NCI-H2029 treated with DMSO at 0.1 percent for 48 hours (cell line): Measurements from ENCODE around the gene OR4E1.
"Not testable (repeated sequence)": the region's sequence is repeated elsewhere in the genome, so short reads cannot be mapped to it uniquely, and the experiment has no call there.

ENCODE experiments used
- DNase-seq: peaks from one replicate; lab custom pipeline; 2025; lab: John Stamatoyannopoulos, UW

The OR4E1 gene, protein sequence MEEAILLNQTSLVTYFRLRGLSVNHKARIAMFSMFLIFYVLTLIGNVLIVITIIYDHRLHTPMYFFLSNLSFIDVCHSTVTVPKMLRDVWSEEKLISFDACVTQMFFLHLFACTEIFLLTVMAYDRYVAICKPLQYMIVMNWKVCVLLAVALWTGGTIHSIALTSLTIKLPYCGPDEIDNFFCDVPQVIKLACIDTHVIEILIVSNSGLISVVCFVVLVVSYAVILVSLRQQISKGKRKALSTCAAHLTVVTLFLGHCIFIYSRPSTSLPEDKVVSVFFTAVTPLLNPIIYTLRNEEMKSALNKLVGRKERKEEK

DNA sequence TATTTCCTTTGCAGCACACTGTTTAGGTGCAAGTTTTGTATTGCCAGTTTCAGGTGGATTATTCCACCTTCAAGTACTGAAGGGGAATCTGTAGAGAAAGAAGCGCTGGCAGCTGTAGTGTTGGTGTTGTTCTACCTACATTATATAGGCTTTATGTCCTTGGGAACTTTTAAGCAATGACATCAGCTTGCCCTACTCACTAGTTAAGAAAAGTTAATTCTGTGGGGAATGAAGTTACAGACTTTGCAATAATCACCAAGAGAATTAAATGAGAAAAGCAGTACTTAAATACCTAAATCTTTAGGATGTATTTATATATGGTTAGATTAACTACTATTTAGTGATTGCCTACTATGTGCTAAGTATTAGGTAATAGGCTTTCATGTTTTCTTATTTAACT lies at the start of gene OR4E1:
OR4E1 (minus strand) TSS at position 101 of the 400 bp plus-strand sequence. CDS start 2,883 bp downstream, outside the sequence.
- DNase-seq = no peak

DNA sequence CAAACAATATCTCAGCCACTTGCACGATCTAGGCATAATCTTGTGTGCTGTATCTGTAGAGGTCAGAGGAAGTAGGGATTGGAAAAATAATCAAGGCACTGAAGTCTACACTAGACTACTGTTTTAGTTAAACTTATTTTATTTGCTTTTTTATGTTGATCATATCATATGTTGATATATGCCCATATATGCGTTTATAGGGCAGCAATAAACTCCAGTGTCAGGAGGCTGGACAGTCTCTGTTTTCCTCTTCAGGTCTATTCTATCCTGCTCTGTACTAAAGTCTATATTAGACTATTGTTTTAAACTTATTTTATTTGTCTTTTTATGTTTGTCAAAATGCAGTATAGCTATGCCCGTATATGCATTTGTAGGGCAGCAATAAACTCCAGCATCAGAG lies 47.9 kb upstream of the OR4E1 start:
- DNase-seq = no peak

DNA sequence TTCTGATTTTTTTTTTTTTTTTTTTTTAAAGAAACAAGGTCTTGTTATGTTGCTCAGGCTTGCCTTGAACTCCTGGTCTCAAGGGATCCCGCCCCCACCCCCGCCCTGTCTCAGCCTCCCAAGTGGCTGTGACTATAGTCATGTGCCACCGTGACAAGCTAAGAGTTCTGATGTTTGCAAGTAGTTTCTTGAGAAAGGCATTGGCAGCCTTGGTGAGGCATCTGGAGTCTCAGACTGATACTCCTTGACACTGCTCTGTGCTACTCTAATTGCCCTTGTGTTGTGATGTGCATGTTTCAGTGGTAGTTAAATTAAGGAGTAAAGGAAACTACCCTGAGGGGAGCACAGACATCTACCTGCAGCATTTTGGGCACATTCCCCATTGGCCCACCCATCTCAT lies 46.2 kb upstream of the OR4E1 start:
- DNase-seq = no peak

DNA sequence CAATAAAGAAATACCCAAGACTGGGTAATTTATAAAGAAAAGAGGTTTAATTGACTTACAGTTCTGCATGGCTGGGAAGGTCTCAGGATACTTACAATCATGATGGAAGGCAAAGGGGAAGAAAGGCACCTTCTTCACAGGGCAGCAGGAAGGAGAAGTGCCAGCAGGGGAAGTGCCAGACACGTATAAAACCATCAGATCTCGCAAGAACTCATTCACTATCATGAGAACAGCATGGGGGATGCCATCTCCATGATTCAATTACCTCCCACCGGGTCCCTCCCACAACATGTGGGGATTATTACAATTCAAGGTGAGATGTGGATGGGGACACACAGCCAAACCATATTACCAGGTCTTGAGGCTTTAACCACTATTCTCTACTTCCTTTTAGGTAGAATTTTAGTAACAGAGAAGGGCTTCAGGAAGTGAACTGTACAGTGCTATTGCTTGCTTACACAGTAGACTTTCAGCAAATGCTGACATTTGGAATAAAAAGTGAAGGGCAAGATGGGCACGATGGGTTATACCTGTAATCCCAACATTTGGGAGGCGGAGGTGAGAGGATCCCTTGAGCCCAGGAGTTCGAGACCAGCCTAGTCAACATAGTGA lies 40.8 kb upstream of the OR4E1 start:
- DNase-seq = no peak

DNA sequence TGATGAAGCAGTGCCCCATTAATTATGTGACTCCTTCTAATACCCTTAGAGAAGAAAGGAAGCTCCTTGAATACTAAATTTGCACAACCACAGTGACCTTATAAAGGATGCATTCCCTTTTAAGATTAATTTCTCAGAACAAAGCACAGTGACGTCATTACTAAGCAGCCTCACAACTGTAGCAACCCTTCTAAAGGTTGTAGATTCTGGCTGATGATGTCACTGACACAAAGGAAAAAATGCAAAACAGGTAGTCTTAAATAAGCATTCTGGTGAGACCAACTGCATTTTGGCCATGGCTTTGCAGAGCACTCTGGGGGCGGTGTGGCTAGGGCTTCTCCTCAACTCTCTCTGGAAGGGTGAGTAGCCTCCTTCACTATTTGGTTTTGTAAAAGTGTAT lies 38.4 kb upstream of the OR4E1 start:
- no peak for DNase-seq

DNA sequence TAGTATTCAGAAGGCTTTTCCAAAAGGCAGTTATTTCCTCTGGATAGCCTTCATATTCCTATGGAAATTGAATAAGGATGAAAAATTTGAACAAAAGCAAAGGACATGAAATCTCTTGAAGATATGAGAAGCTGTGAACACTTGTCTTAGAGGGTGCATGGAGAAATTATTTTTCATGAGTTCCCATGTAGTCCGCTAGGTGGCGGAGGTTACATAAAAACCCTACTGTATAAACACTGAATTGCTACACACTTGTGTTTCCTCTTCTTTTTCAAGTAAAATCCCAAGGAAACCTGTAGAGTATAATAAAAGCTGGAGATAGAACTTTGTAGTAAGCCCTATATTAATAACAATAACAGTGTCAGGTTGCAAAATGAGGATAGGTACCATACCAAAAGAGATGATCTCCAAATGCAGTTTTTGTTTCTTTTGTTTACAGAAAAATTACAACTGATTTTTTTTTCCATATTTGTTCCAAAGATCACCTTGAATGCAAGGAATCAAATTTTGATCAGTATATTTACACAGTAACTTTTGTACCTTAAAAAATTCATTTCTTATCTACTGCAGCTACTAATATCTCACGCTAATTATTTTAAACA lies 37.8 kb upstream of the OR4E1 start:
- no peak for DNase-seq

DNA sequence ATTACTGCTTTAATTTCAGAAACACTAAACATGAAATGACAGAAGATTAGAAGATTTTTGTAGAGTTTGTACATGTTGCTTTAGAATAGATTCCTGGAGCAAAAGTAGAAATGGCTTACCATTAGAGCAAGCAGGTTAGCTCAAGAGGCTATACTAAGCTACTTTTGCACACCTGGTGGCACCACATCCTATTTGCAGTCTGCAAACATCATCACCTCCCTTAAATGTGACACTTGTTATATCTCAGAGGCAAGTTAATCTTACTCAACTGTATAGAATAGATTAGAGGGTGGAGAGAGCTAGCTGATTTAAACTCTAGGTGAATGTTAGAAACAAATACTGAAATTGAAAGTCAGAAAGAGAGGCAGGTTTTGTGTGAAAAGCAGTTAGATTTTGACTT lies 30.7 kb upstream of the OR4E1 start:
- no peak for DNase-seq

DNA sequence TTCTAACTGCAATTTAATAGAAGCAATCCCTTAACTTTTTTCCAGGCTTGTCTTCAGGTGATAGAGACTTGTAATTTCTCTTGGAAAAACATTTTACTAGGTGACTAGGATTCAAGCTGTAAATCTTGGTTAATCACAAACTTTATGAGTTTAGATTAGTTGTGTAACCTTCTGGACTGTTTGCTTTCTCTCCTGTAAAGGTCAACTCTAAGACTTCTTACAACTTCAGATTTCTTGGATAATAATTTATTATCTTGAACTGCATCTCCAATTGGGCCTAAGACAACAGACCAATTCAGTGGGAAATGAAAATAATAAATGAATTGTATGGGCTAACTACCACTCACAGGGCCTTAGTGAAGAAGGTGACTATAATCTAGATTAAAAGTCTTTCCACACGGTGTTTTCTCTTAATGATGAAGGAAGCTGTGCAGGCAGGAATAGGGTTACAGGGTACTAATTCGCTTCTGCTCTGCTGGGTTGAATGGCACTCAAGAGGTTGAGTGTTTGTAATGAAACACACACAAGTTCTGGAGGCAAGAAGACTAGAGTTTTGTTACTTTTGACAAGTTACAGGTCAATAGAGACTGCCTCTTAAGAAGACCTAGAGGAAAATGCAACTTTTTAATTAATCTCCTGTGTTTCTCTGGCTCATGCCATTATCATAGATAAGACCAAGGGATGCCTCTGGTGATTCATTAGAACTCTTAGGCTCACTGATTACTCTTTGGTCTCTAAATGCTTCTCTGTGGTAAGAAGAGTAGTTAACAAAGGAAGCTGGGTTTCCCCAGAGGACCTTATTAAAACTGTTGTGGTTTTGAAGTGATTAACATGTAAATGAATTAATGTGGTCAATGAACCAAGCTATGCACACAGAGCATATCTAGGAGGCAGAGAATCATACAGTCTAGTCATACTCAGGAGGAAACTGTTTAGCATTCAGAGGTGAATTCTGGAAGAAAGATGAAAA lies 30.0 kb upstream of the OR4E1 start:
- DNase-seq = no peak

DNA sequence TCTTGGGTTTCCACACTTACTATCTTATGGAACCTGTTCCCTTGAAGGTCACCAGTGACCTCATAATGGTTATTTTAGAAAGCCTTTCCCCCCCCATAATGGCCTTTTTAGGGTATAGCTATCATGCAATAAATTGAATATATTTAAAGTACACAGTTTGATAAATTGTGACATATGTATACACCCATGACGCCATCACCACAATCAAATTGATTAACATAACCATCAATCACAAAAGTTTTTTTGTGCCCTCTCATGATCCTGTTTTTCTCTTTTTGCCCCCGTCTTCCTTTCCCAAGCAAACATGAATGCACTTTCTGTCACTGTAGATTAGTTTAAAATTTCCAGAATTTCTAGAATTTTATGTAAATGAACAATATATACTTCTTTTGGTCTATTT lies 28.7 kb upstream of the OR4E1 start:
- DNase-seq = no peak

DNA sequence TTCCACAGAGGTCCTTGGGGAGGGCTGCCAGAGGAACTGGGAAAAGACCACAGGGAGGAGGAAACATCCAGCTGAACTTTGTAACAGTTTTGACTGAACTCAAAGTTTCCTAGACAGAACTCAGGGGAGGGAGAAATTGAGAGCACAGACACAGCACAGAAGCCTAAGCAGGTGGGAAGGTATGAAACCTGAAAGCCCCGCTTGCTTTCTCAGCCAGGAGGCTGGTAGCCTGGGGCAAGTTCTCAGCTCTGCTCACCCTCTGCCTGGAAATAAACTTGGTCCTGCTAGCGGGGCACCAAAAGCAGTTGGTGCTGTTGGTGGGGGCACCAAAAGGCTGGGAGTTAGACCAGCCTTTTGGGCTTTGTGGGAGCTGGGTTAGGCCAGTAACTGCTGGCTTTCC lies 25.9 kb upstream of the OR4E1 start:
- no peak for DNase-seq

DNA sequence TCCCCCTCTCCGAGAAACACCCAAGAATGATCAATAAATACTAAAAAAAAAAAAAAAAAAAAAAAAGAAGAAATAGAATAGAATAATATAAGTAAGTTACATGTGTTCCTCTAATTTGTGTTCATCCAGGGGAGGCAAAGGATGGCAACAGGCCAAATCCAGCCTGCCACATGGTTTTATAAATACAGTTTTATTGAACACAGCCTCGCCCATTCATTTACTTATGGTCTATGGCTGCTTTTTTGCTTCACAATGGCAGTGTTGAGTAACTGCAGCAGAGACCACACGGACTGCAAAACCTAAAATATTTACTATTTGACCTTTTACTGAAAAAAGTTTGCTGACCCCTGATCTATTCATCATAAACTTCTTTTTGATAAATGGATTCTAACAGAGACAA lies 24.9 kb upstream of the OR4E1 start:
- DNase-seq = not testable (repeated sequence)

DNA sequence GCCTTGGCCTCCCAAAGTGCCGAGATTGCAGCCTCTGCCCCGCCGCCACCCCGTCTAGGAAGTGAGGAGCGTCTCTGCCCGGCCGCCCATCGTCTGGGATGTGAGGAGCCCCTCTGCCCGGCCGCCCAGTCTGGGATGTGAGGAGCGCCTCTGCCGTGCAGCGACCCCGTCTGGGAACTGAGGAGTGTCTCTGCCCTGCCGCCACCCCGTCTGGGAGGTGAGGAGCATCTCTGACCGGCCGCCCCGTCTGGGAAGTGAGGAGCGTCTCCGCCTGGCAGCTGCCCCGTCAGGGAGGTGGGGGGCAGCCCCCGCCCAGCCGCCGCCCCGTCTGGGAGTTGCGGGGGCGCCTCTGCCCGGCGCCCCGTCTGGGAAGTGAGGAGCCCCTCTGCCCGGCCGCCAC lies 24.0 kb upstream of the OR4E1 start:
- DNase-seq = not testable (repeated sequence)

DNA sequence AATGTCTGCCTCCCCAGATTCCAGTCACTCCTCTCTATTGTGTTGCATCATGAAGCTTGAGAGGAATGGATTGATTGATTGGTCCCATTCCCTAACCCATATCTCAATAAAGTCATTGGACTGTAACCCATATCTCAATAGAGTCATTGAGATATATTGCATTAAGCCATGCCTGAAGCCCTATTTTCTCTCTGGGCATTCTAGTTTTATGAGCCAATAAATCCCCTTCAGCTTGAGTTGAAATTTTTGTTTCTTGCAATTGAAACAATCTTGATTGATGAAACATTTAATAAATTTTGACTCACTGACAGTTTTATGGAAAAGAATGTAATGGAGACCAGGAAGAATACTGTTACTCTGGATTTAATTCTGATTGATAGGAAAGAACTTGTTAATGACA lies 20.8 kb upstream of the OR4E1 start:
- DNase-seq = no peak

DNA sequence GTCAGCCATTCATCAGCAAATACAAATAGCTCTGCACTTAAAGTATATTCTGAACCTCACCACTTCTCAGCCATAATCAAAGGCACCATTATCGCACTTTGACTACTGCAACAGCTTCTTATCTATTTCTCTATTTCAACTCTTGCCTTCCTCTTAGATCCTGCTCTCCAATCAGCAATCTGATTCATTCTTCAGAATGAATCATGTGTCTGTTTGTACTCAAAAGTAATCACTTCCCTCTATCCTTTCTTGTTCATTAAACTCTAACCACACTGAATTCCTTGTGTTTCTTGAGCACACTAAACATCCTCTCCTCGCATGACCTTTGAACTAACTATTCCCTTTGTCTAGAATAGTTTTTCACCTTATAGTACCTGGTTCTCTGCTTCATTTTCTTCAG lies 12.8 kb upstream of the OR4E1 start:
- no peak for DNase-seq

DNA sequence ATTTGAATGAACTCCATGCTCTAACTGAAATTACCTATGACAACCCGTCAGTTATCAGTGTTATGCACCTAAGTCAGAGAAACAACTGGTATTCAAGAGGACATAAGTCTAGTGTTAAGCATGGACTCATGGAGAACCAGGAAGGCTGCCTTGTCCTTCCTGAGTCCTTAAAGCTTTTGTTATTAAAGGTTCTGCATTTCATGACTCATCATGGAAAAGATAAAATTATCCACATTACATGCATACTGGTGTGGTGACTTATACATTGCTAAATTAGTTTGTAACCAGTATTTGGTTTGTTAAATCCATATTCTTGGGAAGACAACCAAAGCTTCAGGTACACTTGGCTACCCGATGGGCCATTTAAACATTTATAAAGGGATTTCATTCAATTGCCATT lies 6.5 kb upstream of the OR4E1 start:
- no peak for DNase-seq

DNA sequence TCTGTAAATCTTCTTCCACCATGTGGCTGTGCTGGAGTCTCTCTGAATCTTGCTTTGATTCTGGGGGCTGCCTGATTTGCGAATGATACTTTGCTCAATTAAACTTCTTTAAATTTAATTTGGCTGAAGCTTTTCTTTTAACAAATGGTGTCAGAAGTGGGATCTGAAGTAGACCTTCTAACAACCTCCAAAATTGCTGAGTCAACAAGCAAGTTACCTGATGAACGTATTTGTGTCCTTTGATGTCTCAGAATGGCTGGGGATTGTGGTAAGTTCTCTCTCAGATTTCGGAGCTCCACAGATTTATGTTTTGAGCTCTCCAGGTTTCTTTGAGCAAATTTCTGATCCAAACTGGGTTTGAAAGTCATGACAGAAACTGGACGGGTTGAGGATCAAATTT lies 1.9 kb upstream of the OR4E1 start:
- no peak for DNase-seq

DNA sequence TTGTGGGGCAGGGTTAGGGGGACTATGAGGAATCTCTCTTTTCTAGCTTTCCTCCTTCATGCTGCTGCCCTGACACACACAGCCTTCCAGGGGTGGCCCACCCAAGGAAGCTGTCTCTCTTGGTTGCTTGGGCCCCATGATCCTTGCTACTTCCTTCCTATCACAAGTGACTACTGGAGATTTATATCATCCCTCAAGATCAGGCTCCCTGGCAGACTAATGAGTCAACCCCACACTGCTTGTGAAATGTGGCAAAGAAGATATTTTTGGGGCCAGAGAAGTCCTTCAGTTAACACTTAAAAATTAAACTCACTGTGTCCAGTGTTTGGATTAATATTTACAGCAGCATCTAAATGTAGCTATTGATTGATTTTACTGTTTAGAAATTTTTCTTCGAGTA lies 1.5 kb downstream of the OR4E1 start:
- DNase-seq = no peak

DNA sequence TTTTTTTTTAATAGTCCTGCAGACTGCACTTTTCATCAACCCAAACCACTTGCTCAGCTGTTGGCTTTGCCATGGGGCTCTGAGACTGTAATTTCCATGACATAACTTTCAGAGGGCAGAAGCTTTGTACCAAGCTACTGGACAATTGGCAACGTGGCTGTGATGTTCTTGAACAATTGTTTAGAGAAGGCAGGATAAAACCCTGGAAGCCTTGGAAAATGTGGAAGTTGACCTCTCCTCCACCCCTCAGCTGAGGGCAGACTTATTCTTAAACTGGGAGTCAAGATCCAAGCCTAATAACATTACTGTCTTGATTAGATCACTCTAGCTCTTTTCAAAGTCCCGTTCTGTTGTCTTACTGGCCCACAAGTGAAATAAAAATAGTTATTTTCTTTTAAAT lies 2.2 kb downstream of the OR4E1 start:
- DNase-seq = no peak

DNA sequence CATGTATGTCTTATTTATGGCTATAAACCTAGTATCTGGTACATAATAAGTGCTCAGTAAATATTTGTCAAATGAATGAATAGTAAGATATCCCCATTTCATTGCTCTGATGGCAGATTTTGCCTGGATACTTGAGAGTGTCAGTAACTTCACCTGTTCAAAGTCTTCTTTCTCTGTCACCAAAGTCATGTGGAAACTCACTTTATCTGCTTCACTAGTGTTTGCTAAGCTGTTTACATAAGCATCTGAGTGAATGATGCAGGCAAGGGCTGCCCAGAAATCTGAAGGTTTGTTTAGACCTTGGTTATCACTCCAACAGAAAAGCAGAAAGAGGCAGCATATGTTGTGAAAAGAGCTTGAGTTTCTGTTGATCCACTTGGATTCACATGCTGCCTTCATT lies 4.3 kb downstream of the OR4E1 start:
- DNase-seq = no peak

DNA sequence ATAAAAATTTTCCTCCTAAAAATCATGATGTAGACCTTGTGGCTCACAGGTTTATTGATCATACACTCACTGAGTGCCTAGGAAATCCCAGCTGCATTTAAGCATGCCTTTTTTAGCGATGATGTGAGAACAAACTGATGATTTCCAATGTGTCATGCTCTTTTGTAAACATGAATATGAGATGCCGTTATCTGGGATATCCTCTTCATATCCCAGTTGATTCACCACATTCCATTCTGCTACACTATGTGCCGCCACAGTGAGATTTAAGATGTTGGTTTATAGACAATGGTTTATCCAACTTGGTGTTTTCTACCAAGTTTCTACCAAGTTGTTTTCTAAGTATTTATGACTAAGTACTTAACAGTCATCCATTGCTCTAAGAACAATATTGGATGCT lies 5.2 kb downstream of the OR4E1 start:
- DNase-seq = no peak

DNA sequence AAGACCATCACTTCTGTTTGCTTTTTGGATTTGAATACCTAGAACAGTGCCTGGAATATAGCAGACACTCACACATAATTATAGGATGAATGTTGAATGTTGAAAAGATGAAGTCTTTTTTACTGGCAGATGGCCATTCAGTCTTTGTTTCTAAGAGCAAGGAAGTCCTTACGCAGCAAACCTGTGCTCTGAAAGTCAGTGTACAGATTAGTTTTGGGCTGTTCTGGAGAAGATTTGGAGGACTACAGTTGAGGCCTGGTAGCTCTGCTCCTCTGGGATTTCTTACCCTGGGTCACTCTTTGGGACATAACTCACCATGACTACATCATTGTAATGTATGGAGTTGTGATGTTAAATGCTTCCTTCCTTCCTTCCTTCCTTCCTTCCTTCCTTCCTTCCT lies 16.6 kb downstream of the OR4E1 start:
- DNase-seq = no peak

DNA sequence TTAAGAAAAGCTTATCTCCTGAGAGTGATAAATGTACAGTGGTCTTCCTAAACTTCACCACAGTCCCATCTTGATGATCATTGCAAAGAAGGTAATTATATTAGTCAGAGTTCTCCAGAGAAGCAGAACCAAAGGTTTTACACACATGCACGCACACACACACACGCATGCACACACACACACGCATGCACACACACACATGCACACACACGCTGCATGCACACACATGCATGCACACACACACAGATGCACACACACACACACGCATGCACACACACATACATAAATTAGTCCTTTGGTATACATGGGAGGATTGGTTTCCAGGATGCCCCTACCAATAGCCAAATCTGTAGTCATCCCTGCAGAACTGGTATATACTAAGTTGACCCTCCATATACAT lies 19.4 kb downstream of the OR4E1 start:
- DNase-seq = no peak
